SK-N-MC (cell line): ENCODE measurements around the gene MARK2.

ENCODE experiments used
- FOXP2 ChIP-seq: optimal IDR thresholded peaks from 2 replicates; pipeline ENCODE3; 2011; ENCODE audit warnings: mild to moderate bottlenecking, moderate library complexity; ENCODE audit not compliant: insufficient read depth; ENCODE audit errors: extremely low read length, control extremely low read depth
- POLR2AphosphoS5 ChIP-seq: IDR thresholded peaks from 2 replicates; pipeline ENCODE4 v1.6.1; 2012; ENCODE audit warnings: mild to moderate bottlenecking, low read depth, low read length, borderline replicate concordance

DNA sequence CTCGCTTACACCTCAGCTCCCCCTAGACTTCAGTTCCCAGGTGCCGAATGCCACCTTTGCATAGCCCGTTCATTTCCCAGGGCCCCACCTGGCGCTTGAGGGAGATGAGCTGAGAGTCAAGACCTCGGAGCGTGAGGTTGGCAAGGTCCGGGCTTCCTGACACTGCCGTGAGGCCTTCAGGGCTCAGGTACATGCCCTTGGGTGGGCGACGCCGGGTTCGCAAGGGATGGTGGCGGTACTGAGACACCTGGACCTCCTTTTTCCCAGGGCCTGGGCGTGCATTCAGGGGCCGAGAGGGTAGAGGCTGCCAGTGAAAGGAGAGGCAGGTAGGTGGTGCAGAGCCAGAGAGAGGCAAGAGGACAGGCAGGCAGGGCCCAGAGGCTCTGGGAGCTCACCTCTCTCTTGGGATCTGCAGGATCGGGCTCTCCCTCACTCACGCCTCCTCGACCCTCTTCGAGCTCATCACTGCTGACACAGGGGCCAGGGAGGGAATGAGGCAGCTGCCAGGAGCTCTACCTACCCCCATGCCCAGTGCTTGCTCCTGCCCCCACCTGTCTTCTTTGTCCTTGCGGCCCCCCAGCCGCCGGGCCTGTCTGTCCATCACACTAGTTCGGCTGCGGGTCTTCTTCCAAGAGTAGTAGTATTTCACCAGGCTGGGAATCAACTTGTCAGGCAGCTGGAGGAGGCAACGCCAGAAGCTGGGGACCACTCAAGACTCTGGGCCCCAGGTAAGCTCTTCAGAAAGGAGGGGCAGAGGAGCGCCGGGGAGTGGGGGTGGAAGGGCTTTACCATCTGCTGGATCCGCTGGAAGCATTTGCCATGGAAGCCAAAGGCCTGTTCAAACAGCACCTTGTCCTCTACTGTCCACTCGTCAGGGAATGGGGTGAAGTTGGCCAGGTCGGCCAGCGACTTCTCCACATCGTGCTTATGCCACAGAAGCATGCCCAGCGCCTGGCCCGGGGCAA, 75.2 kb downstream of the MARK2 start:
- TF ChIP-seq POLR2AphosphoS5 (no peak), FOXP2 (no peak)
